Activated CD4-positive, alpha-beta T cell treated with anti-CD3 and anti-CD28 coated beads, Interleukin-2, amount 10 ng/mL, durations not matched to agents 7 days and 5 days (primary cell): ENCODE data around the gene DMXL1. TPM values are rescaled to one million over a fixed set of nuclear protein-coding genes. Genes with fewer than 3 reads are reported as not detected.
"Not testable (repeated sequence)": the region's sequence is repeated elsewhere in the genome, so short reads cannot be mapped to it uniquely, and the experiment has no call there.

Experiments used
- CTCF ChIA-PET: fragments of 350-600 bp; sonication (Branson Sonifier 250); formaldehyde crosslinking; loops from one replicate; lab custom pipeline; 2021; ENCODE audit warnings: antibody characterized with exemption; lab: Charles Lee
- POLR2A ChIA-PET: fragments of 350-600 bp; sonication (Branson Sonifier 250); formaldehyde crosslinking; loops from one replicate; lab custom pipeline; 2021; ENCODE audit warnings: antibody characterized with exemption; lab: Charles Lee
- DNase-seq: peaks from one replicate; pipeline ENCODE4 v3.0.0-alpha.2; 2020
- H3K27ac Mint-ChIP-seq: one replicate; pipeline ENCODE4 v1.8.0; 2021; ENCODE audit warnings: mild to moderate bottlenecking, moderate library complexity, mixed read lengths
- H3K27me3 Mint-ChIP-seq: one replicate; pipeline ENCODE4 v1.8.0; 2021; ENCODE audit warnings: mixed read lengths
- H3K36me3 Mint-ChIP-seq: one replicate; pipeline ENCODE4 v1.8.0; 2021; ENCODE audit warnings: low read depth, mixed read lengths
- H3K4me1 Mint-ChIP-seq: one replicate; pipeline ENCODE4 v1.8.0; 2021; ENCODE audit warnings: mixed read lengths
- H3K4me3 Mint-ChIP-seq: one replicate; pipeline ENCODE4 v1.8.0; 2021; ENCODE audit warnings: mild to moderate bottlenecking, moderate library complexity, mixed read lengths
- H3K9me3 Mint-ChIP-seq: one replicate; pipeline ENCODE4 v1.8.0; 2021; ENCODE audit warnings: mixed read lengths
- total RNA-seq, 2 experiments: library from RNA; stranded (reverse); gene quantifications; one replicate each; pipeline ENCODE4 v1.2.3, GENCODE V29; 2021

DMXL1 gene
- total RNA-seq, 2 experiments from 2014 or later = 28.4 to 29.3 TPM

- Mint-ChIP-seq H3K9me3 (peaks cover 7% of the 10 kb centered on the region), H3K27me3 (no peaks in the 10 kb centered on the region), H3K36me3 (peaks cover 18% of the 10 kb centered on the region), H3K27ac (no peak overlapping the region), H3K4me3 (no peak overlapping the region), H3K4me1 (peaks cover 18% of the 10 kb centered on the region)
- POLR2A ChIA-PET = no interaction called here
- DNase-seq = no peak
- CTCF ChIA-PET = no interaction called here
Measured at GRCh38 chr5:119083679-119084078, 12.8 kb downstream of the DMXL1 start.

- Mint-ChIP-seq H3K4me1 (peaks cover 3% of the 10 kb centered on the region), H3K36me3 (peaks cover 28% of the 10 kb centered on the region), H3K27me3 (no peaks in the 10 kb centered on the region), H3K27ac (no peak overlapping the region), H3K9me3 (peaks cover 16% of the 10 kb centered on the region), H3K4me3 (no peak overlapping the region)
- ChIA-PET POLR2A (no interaction called here), CTCF (interaction anchor here (0.6 kb wide), 1 partner anchor 11 kb away, joined by 4 read pairs; no protein-coding TSS in a partner anchor)
- no peak for DNase-seq
Measured at GRCh38 chr5:119088438-119088837, 17.6 kb downstream of the DMXL1 start.

- ChIA-PET POLR2A (no interaction called here), CTCF (no interaction called here)
- Mint-ChIP-seq H3K27me3 (no peaks in the 10 kb centered on the region), H3K4me1 (no peaks in the 10 kb centered on the region), H3K36me3 (peaks cover 23% of the 10 kb centered on the region), H3K4me3 (no peak overlapping the region), H3K27ac (no peak overlapping the region), H3K9me3 (peaks cover 16% of the 10 kb centered on the region)
- no peak for DNase-seq
Measured at GRCh38 chr5:119095611-119096010, 24.7 kb downstream of the DMXL1 start.

GRCh38 chr5:119105971-119106370 lies 35.1 kb downstream of the DMXL1 start:
- no peak for DNase-seq
- CTCF ChIA-PET = no interaction called here
- POLR2A ChIA-PET = no interaction called here
- Mint-ChIP-seq H3K27me3 (no peaks in the 10 kb centered on the region), H3K4me3 (no peak overlapping the region), H3K27ac (no peak overlapping the region), H3K4me1 (no peaks in the 10 kb centered on the region), H3K36me3 (peaks cover 27% of the 10 kb centered on the region), H3K9me3 (no peaks in the 10 kb centered on the region)

- H3K4me3 Mint-ChIP-seq = no peak overlapping the region
- no peaks in the 10 kb centered on the region for H3K27me3 Mint-ChIP-seq
- ChIA-PET CTCF (no interaction called here), POLR2A (no interaction called here)
- no peak for DNase-seq
- H3K4me1 Mint-ChIP-seq = no peaks in the 10 kb centered on the region
- H3K27ac Mint-ChIP-seq = no peak overlapping the region
- H3K36me3 Mint-ChIP-seq = peaks cover 29% of the 10 kb centered on the region
- no peaks in the 10 kb centered on the region for H3K9me3 Mint-ChIP-seq
Measured at GRCh38 chr5:119112151-119112550, 41.3 kb downstream of the DMXL1 start.

GRCh38 chr5:119117237-119117636 lies 46.4 kb downstream of the DMXL1 start:
- ChIA-PET CTCF (no interaction called here), POLR2A (no interaction called here)
- Mint-ChIP-seq H3K36me3 (peaks cover 33% of the 10 kb centered on the region), H3K9me3 (peaks cover 3% of the 10 kb centered on the region), H3K4me3 (no peak overlapping the region), H3K4me1 (no peaks in the 10 kb centered on the region), H3K27ac (no peak overlapping the region), H3K27me3 (no peaks in the 10 kb centered on the region)
- DNase-seq = no peak

GRCh38 chr5:119118000-119118399 lies 47.1 kb downstream of the DMXL1 start:
- ChIA-PET CTCF (no interaction called here), POLR2A (no interaction called here)
- Mint-ChIP-seq H3K27ac (peak overlapping the region; percentile 60), H3K9me3 (peaks cover 3% of the 10 kb centered on the region), H3K4me1 (no peaks in the 10 kb centered on the region), H3K36me3 (peaks cover 38% of the 10 kb centered on the region), H3K4me3 (no peak overlapping the region), H3K27me3 (no peaks in the 10 kb centered on the region)
- no peak for DNase-seq

- CTCF ChIA-PET = no interaction called here
- POLR2A ChIA-PET = no interaction called here
Measured at GRCh38 chr5:119120893-119121292, 50.0 kb downstream of the DMXL1 start.

GRCh38 chr5:119122474-119122873 lies 51.6 kb downstream of the DMXL1 start:
- H3K9me3 Mint-ChIP-seq, H3K4me1 Mint-ChIP-seq, H3K4me3 Mint-ChIP-seq, CTCF ChIA-PET, DNase-seq, POLR2A ChIA-PET, H3K27me3 Mint-ChIP-seq, H3K27ac Mint-ChIP-seq: not testable (repeated sequence)
- peaks cover 31% of the 10 kb centered on the region for H3K36me3 Mint-ChIP-seq

More at GRCh38 chr5:119120893-119121292, 50.0 kb downstream of the DMXL1 start:
- Mint-ChIP-seq H3K36me3 (peaks cover 39% of the 10 kb centered on the region), H3K27me3 (no peaks in the 10 kb centered on the region), H3K4me3 (no peak overlapping the region), H3K9me3 (peaks cover 3% of the 10 kb centered on the region), H3K27ac (no peak overlapping the region), H3K4me1 (no peaks in the 10 kb centered on the region)
- DNase-seq = no peak

GRCh38 chr5:119123280-119123679 lies 52.4 kb downstream of the DMXL1 start:
- H3K4me3 Mint-ChIP-seq = no peak overlapping the region
- H3K27ac Mint-ChIP-seq = no peak overlapping the region
- CTCF ChIA-PET = interaction anchor here (0.6 kb wide), 1 partner anchor 56 kb away, joined by 3 read pairs; no protein-coding TSS in a partner anchor
- no peaks in the 10 kb centered on the region for H3K27me3 Mint-ChIP-seq
- no peaks in the 10 kb centered on the region for H3K4me1 Mint-ChIP-seq
- DNase-seq = no peak
- POLR2A ChIA-PET = no interaction called here
- peaks cover 25% of the 10 kb centered on the region for H3K36me3 Mint-ChIP-seq
- peaks cover 3% of the 10 kb centered on the region for H3K9me3 Mint-ChIP-seq

GRCh38 chr5:119129770-119130169 lies 58.9 kb downstream of the DMXL1 start:
- Mint-ChIP-seq H3K4me1 (no peaks in the 10 kb centered on the region), H3K27ac (no peak overlapping the region), H3K4me3 (no peak overlapping the region), H3K27me3 (no peaks in the 10 kb centered on the region), H3K9me3 (no peaks in the 10 kb centered on the region), H3K36me3 (peaks cover 22% of the 10 kb centered on the region)
- ChIA-PET CTCF (interaction anchor here (0.6 to 0.9 kb wide), 2 partner anchors 59 to 193 kb away, joined by 3 read pairs; partner anchors contain the start of gene DMXL1), POLR2A (no interaction called here)
- no peak for DNase-seq

- Mint-ChIP-seq H3K27me3 (no peaks in the 10 kb centered on the region), H3K27ac (no peak overlapping the region), H3K36me3 (peaks cover 41% of the 10 kb centered on the region), H3K4me3 (no peak overlapping the region), H3K4me1 (no peaks in the 10 kb centered on the region), H3K9me3 (peaks cover 13% of the 10 kb centered on the region)
- POLR2A ChIA-PET = no interaction called here
- CTCF ChIA-PET = no interaction called here
- no peak for DNase-seq
Measured at GRCh38 chr5:119131530-119132304, 60.8 kb downstream of the DMXL1 start.

GRCh38 chr5:119135743-119136142 lies 64.9 kb downstream of the DMXL1 start:
- H3K4me1 Mint-ChIP-seq, DNase-seq, CTCF ChIA-PET, H3K4me3 Mint-ChIP-seq, H3K27me3 Mint-ChIP-seq, POLR2A ChIA-PET, H3K27ac Mint-ChIP-seq: not testable (repeated sequence)
- Mint-ChIP-seq H3K9me3 (peaks cover 25% of the 10 kb centered on the region), H3K36me3 (peaks cover 57% of the 10 kb centered on the region)
